ENCODE data around the gene STKLD1.
A peak's percentile ranks its signal among the peaks of the same experiment; 100 is the strongest.
"Not testable (repeated sequence)": the region's sequence is repeated elsewhere in the genome, so short reads cannot be mapped to it uniquely, and the experiment has no call there.

STKLD1 gene

GRCh38 chr9:133375724-133376654 is at the start of gene STKLD1, which contains the start of gene SURF4:
Gene STKLD1 (plus strand): TSS chr9:133376366. CDS start chr9:133376474, 108 bp downstream.
Gene SURF4 (minus strand): TSS chr9:133376060. CDS start chr9:133375969, 91 bp downstream.
- DNase-seq (ENCODE audit: low read depth) = peak; percentile 47

DNA sequence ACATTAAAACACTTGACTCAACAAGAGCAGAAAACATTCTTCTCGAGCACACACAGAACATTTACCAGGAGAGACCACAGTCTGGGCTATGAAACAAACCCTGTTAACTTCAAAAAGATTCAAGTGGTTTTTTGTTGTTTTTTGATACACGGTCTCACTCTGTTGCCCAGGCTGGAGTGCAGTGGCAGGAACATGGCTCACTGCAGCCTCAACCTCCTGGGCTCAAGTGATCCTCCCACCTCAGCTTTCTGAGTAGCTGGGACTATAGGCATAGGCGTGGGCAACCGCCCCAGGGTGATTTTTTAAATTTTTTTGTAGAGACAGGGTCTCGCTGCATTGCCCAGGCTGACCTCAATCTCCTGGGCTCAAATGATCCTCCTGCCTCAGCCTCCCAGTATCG is 49.1 kb upstream of the STKLD1 start:
- not testable (repeated sequence) for DNase-seq (ENCODE audit: low read depth)

- no peak for DNase-seq (ENCODE audit: low read depth)
Measured at GRCh38 chr9:133327834-133328484, 48.2 kb upstream of the STKLD1 start.

DNA sequence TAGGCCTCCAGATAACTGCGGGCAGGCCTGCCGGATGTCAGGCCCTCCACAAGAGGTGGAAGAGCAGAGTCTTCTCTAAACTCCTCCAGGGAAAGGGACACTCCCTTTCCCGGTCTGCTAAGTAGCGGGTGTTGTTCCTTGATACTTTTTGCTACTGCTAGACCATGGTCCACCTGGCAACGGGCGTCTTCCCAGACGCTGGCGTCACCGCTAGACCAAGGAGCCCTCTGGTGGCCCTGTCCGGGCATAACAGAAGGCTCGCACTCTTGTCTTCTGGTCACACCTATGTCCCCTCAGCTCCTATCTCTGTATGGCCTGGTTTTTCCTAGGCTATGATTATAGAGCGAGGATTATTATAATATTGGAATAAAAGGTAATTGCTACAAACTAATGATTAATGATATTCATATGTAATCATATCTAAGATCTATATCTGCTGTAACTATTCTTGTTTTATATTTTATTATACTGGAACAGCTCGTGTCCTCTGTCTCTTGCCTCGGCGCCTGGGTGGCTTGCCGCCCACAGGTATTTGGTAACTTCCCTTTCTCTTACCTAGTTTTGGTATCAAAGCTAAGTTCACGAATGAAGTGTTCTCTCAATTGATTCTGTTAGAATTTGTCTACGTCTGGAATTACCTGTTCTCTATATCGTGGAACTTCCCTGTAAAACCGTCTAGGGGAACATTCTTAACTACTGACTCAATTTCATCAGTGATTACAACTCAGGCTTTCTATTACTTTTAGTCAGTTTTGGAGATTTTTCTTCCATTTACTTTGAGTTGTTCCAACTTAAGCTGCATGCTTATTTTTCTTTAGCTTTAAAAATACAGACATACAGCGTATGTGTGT is 46.6 kb upstream of the STKLD1 start:
- DNase-seq (ENCODE audit: low read depth) = not testable (repeated sequence)

GRCh38 chr9:133331221-133331620 is 44.9 kb upstream of the STKLD1 start:
- DNase-seq (ENCODE audit: low read depth) = no peak

DNA sequence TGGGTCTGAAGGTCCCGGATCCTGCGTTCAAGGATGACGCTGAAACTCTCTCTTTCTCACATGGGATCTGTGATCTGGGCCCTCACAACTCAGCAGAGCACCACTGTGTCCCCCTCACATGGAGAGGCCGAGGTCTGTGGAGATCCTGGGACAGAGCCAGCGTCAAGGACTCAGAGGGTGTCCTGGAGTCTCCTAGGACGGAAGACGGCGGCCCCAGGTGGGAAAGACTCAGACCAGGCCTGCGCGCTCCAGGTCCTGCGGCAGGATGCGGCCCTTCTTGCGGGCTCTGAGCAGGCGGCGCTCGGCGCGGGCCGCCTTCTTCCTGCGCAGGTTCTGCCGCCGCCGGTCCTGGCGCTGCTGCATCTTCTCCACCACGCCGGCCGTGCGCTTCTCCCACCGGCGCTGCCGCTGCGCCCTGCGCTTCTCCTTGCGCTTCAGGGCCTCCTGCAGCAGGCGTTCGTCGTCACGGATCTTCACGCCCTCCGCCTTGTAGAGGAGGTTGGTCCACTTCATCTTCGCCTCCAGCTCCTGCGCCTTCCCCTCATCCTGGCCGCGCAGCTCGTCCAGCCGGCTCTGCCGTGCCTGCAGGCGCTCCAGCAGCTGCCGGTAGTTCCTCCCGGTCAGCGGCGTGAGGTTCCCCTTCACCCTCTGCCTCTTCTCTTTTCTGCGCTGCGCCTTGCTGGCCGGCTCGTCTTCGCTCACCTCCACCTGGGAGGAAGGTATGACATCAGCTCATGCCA is 44.4 kb upstream of the STKLD1 start:
- no peak for DNase-seq (ENCODE audit: low read depth)

DNA sequence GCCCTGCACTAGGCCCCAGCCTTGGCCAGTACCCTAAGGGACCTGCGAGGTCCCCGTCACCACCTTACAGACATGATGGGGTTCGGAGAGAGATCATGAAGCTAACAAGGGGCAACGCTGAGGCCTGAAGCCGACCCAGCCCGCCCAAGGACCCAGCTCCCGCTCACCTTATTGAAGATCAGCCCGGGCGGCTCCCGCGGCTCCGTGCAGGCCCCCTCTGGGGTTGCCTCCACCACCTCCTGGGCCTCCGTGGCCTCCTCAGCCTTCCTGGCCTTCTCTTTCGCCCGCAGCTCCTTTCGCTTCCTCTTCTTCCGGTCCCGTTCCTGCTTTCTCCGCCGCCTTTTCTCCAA is 43.8 kb upstream of the STKLD1 start:
- DNase-seq (ENCODE audit: low read depth) = no peak

GRCh38 chr9:133333011-133333410 is 43.2 kb upstream of the STKLD1 start:
- DNase-seq (ENCODE audit: low read depth) = no peak

DNA sequence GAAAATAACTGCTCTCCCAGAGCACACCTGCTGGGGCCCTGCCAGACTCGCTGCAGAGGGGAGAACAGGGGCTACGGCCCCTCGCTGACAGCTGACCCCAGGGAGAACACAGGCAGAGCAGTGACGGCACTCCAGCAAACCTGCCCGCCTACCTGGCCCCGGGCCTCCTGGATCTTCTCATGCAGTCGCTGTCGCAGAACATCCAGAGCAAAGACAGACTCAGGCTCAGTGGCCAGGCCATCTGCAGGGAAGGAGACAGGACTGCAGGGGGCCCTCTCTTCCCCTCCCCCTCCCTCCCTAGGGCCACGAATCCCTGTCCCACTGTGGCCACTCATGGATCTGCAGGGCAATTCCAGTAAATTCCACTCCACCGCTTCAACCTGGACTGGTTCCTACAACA is 42.6 kb upstream of the STKLD1 start:
- DNase-seq (ENCODE audit: low read depth) = no peak

DNA sequence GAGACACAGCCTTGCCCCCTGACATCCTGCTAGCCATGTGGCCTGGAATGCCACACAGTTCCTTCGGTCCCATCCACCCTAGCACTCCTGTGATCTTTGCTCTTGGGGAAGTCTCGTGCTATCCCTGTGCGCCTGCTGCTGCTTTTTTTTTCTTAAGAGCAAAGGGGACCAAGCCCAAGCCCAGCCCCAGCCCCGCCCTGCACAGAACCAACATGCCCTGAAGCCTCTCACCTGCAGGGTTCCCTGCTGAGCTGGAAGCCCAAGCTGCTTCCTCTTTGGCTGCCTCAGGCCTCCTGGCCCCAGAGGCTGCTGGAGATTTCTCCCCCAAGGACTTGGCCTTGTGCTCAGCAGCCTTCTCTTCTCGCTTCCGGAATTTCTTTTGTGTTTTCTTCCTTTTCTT is 42.0 kb upstream of the STKLD1 start:
- DNase-seq (ENCODE audit: low read depth) = no peak

GRCh38 chr9:133334888-133335287 is 41.3 kb upstream of the STKLD1 start:
- DNase-seq (ENCODE audit: low read depth) = not testable (repeated sequence)

GRCh38 chr9:133335924-133336811 is 40.0 kb upstream of the STKLD1 start, which contains the start of gene SURF6:
Gene SURF6 (minus strand): TSS chr9:133336188. CDS start chr9:133336132, 56 bp downstream.
- peak; percentile 48 for DNase-seq (ENCODE audit: low read depth)

DNA sequence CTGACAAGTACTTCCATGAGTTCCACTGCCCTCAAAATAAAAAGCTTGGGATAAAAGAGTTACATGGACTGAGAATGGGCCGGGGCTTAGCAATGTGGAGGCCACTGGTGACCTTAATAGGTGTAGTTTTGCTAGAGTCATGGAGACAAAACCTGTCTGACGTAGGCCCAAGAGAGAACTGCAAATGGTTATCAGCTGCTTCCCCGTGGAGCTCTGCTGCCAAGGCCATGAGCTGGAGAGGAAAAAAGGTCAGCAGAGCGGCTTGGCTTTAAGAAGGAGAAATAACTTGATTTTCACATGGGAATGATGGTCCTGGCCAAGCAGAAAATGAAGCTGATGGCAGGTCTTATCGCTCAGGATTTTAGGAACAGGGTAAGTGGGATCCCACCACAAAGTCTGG is 36.5 kb upstream of the STKLD1 start:
- no peak for DNase-seq (ENCODE audit: low read depth)

GRCh38 chr9:133340256-133340655 is 35.9 kb upstream of the STKLD1 start:
- DNase-seq (ENCODE audit: low read depth) = no peak

- DNase-seq (ENCODE audit: low read depth) = no peak
Measured at GRCh38 chr9:133340916-133341315, 35.2 kb upstream of the STKLD1 start.

GRCh38 chr9:133341369-133342068 is 34.6 kb upstream of the STKLD1 start:
- no peak for DNase-seq (ENCODE audit: low read depth)

- no peak for DNase-seq (ENCODE audit: low read depth)
Measured at GRCh38 chr9:133342069-133342406, 34.1 kb upstream of the STKLD1 start.

- DNase-seq (ENCODE audit: low read depth) = no peak
Measured at GRCh38 chr9:133342570-133342969, 33.6 kb upstream of the STKLD1 start.

DNA sequence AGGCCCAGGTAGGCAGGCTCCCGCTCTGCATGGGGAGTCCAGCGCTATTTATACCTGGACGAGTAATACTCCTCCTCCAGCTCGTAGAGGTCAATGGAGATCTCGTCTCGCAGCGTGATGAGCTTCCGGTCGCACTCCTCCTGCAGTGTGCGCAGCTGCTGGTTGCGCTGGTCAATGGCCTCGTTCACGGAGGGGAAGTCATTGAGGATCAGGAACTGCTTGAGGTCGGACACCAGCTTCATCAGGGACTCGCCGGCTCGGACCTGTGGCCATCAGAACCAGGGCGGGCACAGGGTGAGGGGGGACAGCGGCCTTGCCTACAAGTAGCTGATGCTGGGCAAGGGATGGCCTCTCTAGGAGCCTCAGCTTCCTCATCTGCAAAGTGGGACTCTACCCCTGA is 32.1 kb upstream of the STKLD1 start:
- no peak for DNase-seq (ENCODE audit: low read depth)

- no peak for DNase-seq (ENCODE audit: low read depth)
Measured at GRCh38 chr9:133344979-133345378, 31.2 kb upstream of the STKLD1 start.
